ENCODE measurements around the gene STUM.
"Not testable (repeated sequence)": the region's sequence is repeated elsewhere in the genome, so short reads cannot be mapped to it uniquely, and the experiment has no call there.

The STUM gene

GRCh38 chr1:226603022-226603857 is 54.7 kb downstream of the STUM start:
- DNase-seq (ENCODE audit: low read depth in 1 of 2, low spot score in 1 of 2): no peak

DNA sequence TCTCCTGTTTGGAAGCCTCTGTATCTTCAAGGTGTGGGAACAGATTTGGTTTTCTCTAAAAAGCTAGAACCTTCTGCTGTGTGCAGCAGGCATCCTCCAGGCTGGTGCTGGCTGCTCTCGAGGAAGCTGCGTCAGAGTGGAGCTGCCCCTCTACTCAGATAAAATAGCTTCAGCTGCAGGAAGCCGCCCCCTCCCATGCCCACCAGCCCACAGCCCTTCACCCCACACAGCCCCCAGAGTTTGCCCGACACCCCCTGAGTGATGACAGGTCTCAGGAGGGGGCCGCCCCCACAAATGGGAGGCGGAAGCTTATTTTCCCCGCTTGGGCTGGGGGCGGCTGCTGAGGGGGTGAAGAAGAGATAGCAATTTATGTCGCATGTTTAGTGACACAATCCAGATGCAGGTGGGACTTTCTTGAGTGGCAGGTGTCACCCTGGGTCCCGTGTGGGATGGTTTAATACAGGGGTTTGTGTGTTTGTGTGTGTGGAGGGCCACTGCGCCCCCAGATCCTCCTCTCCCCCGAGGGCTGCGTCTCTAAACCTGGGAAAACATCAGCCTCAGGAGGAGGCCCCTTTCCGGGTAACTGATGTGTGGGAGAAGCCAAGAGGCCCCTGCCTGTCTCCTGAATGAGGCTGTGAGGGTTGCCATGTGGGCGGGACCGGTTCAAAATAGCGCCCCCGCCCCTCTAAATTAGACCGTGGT is 55.4 kb downstream of the STUM start:
- DNase-seq (ENCODE audit: low read depth in 1 of 2, low spot score in 1 of 2): no peak

- no peak for DNase-seq (ENCODE audit: low read depth in 1 of 2, low spot score in 1 of 2)
Observed at GRCh38 chr1:226604560-226605317, 56.2 kb downstream of the STUM start.

DNA sequence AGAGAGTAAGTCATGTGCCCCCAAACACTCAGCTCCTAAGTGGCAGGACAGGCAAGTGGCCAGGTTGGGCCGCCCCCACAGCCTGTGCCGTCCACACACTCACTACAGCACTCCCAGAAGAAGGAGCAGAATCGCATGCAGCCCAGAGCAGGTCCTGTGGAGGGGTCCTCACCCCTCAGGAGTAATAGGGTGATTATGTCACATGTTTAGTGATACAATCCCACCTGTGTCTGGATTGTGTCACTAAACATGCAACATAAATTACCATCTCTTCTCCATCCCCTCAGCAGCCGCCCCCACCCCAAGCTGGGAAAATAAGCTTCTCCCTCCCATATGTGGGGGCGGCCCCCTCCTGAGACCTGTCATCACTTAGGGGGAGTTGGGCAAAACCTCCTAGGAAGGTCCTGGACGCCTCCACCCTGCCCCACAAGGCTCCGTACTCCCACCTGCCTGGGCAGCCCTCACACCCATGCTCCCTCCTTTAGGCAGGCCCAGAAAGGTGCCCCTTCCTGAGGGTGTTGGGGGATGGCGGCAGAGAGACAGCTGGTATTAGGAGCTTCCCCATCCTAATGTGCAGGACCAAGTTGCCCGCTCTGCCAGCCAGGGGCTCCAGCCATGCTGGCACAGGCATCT is 56.9 kb downstream of the STUM start:
- DNase-seq (ENCODE audit: low read depth in 1 of 2, low spot score in 1 of 2): no peak

DNA sequence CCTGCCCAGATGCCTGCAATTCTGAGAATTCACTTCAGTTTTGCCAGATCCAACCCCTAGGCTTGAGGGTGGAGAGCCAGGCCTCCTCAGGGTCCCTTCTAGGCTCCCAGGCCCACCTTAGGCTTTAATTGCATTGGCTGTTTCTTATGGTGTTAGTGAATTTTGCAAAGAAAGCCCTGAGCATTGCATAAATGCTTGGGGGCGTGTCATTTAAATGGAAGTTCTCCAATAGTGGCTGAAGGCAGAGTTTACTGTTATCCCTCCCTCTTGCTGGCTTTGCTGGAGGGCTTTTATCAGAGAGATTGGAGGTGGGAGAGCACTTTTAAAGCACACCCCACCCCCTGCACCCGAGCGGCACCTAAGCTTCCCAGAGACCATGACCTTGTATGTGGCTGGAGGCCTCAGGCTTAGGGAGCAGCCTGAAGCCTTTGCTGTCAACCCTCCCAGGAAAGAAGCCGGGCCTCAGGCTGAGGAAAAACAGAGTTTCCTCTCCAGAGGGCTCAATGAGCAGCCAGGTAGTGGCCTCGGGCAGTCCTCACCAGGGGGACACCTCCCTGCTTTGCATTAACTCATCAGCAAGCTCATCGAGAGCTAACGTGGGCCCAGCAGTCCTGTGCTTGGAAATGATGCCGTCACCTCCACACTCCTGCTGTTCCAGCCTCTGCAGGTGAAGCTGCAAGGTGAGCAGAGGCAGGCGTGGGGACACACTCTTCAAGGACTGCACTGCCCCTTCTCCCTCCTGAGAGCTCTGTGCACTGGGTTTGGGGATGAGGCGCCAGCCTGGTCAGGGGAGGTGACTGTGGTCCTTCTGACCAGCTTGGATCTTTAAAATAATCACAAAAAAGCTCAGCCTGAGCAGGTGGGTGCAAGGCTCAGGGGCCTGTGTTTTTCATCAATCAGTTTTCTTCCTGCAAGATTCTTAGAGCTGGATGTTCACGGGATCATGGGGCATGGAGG is 58.0 kb downstream of the STUM start:
- no peak for DNase-seq (ENCODE audit: low read depth in 1 of 2, low spot score in 1 of 2)

GRCh38 chr1:226607268-226607660 is 58.7 kb downstream of the STUM start:
- DNase-seq (ENCODE audit: low read depth in 1 of 2, low spot score in 1 of 2): no peak

GRCh38 chr1:226607821-226608220 is 59.3 kb downstream of the STUM start:
- DNase-seq (ENCODE audit: low read depth in 1 of 2, low spot score in 1 of 2): no peak

DNA sequence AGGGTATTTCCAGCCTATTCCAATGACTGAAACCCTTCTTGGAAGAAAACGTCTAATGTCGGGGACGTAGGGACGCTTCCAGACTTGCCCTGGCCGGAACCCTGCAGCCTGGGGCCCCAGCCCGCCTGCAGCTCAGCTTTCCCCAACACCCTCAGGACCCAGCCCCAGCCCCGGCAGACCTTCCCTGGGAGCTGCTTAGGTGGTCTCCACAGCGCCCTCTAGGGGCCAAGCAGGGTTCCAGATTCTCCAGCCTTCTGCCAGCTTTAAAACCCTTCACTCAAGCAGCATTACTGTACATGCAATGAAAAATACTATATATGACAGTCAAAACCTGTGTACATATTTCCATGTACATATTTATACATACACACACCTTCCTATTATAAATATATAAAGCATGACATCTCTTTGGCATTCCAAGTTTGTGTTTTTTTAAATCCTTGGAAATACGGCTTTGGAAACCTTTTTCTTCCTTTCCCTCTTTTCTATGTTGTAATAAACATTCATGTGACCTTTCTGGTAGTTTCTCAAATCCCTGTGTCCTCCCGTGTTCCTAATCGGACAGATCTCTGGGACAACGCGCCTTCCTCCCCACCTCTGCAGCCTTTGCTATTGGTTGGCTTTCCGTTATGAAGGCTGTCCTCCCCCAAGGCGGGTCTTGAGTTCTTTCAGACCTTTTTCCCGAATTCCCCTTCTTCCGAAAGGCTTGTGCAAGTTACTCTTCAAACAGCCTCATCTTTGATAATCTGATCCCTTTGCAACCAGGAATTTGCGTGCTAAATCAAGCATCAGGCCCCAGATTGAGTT is 60.3 kb downstream of the STUM start:
- DNase-seq (ENCODE audit: low read depth in 1 of 2, low spot score in 1 of 2): peak; percentile 28 to 53

DNA sequence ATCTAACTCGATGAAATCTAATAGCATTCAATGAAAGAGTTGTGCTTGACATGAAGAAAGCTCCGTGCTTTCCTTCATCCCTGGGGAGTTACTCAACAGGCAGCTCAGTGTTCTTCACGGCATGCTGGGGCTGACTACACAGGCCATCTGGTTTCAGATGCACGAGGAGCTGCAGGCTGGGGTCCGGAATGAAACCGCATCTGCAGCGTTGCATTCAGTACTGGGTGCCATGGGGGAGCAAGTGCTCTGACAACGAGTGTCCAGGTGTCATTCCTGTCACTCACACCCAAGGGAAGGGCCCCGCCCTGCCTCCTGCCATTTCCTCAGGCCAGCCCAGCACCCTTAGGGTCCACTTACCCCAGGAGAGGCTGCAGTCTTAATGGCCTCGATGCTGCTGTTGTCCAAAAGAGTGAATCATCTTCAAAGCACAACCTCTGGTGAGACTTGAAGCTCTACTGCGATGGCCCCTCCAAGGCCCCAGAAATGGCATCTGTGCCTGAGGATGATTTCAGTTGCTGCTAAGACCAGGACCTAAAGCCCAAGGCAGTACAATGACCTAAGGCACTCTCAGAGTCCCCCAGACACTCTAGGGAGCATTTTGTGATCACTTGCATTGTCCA is 61.4 kb downstream of the STUM start:
- DNase-seq (ENCODE audit: low read depth in 1 of 2, low spot score in 1 of 2): no peak

- no peak for DNase-seq (ENCODE audit: low read depth in 1 of 2, low spot score in 1 of 2)
Observed at GRCh38 chr1:226610671-226611070, 62.1 kb downstream of the STUM start.

DNA sequence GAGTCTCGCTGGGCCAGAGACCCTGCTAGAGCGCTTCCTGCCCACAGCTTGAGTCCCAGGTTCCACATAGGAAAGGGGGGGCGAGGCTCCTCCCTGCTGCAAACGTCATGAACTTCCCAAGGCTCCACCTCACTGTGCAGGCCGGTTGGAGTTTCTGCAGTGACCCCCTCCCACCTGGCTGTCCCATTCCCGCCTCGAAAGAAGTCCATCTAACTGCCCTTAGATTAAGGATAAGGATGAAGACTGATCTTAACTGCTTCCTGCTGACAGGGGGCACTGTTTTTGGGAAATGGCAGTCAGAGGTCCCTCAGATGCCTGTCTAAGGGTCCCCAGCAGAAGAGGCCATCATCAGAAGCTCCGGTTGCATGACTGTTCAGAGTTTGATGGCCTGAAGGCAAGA is 62.7 kb downstream of the STUM start:
- DNase-seq (ENCODE audit: low read depth in 1 of 2, low spot score in 1 of 2): no peak

DNA sequence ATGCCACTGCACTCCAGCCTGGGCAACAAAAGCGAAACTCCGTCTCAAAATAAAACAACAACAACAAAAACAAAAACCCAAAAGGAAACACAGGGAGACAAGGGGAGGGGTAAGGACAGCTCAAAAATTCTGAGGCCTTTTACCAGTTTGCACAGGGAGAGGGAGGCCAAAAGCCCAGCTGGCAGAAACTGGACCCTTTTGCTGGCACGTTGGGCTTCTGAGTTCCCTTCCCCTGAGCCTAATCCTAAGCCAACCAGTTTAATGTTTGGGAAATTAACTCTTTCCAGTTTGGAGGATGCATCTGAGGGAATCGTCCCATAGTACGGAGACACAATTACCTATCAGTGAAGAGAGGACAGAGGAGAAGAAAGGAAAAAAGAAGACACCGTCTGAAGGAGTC is 63.4 kb downstream of the STUM start:
- DNase-seq (ENCODE audit: low read depth in 1 of 2, low spot score in 1 of 2): not testable (repeated sequence)

DNA sequence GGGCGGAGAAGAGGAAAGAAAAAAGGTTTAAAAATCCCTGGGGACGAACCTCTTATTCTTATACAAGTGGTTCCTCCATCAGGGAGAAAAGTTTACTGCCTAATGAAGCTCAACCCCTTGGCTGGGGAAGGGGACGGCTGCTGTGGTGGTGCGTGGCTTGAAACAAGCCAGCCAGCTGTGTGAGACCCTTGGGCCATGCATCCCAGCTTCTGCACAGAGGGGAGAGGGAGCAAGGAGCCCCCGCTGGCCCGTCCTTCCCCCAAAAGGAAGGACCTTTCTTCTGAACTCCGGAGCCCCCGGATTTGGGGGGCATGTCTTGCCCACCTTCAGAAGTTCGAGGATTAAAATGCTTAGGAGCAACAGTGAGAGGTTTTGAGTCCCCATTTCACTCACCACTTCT is 67.3 kb downstream of the STUM start:
- no peak for DNase-seq (ENCODE audit: low read depth in 1 of 2, low spot score in 1 of 2)

DNA sequence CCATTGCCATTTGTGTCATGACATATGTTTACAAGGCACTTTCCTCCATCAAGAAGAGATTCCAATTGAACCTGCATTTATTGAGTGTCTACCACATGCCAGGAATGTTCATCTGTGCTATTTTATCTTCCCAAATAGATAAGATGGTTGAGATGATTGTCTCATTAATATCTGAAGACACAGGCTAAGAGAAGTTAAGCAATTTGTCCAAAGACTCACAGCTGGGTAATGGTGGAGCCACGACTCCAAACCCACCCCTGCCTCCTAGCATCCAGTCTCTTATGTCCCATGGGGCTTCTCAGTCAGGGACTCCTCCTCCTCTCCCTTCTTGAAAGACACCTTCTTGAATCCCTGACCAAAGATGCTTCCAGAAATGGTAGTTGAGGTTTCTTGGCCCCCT is 68.1 kb downstream of the STUM start:
- no peak for DNase-seq (ENCODE audit: low read depth in 1 of 2, low spot score in 1 of 2)

DNA sequence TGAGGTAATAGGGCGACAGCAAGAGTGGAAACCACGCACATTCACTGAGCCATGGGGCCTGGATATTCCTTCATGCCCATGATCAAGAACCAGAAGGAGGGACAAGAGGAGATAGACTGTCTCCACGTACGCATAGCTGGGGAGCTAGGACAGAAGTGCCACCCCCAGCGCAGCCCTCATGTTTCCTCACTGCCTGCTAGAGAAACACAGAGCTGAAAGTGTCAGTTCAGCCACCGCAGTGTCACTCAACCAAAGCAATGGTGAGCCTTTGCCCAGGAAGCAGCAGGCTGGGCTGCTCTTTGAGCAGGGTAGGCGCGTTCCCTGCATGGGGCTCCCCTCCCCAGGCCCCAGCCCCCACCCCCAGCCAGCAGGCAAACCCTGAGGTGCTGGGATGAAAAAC is 68.5 kb downstream of the STUM start:
- DNase-seq (ENCODE audit: low read depth in 1 of 2, low spot score in 1 of 2): no peak

DNA sequence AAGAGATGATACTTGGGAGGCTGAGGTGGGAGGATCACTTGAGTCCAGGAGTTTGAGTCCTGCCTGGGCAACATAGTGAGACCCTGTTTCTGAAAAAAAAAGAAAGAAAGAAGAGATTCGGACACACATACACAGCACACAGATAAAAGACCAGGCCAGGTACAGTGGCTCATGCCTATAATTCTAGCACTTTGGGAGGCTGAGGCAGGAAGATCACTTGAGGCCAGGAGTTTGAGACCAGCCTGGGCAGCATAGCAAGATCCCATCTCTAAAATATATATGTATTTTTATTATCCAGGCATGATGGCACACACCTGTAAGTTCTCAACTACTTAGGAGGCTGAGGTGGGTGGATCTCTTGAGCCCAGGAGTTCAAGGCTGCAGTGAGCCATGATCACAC is 69.2 kb downstream of the STUM start:
- DNase-seq (ENCODE audit: low read depth in 1 of 2, low spot score in 1 of 2): not testable (repeated sequence)

GRCh38 chr1:226618380-226618779 is 69.8 kb downstream of the STUM start:
- DNase-seq (ENCODE audit: low read depth in 1 of 2, low spot score in 1 of 2): no peak

DNA sequence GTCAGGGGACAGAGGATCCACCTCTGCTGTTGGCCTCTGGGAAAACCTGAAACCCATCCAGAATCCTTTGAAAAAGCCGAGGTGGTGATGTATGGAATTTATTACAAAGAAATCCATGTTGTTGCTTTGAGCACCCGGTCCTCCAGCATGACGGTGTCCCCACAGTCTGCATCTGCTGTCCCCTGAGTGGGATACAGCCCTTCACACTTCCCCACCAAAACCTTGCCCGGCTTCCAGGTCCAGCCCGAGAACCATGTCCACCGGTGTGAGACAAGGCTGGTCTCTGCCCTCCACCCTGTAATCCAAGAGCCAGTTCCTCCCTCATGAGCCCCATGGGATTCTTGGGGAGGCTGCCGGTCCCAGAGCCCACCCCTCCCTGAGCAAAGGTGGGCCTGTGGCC is 70.5 kb downstream of the STUM start:
- DNase-seq (ENCODE audit: low read depth in 1 of 2, low spot score in 1 of 2): no peak

GRCh38 chr1:226622012-226622411 is 73.4 kb downstream of the STUM start:
- no peak for DNase-seq (ENCODE audit: low read depth in 1 of 2, low spot score in 1 of 2)

All from stimulated activated CD4-positive, alpha-beta T cell treated with anti-CD3 and anti-CD28 coated beads, Interleukin-15, amount 100 ng/mL, for 1 hour (primary cell).